ENCODE measurements around the gene COPS4.

GRCh38 chr4:83074086-83074704, 39.2 kb downstream of the COPS4 start:
- TF ChIP-seq POLR2A (IDR thresholded peaks at IDR 0.05; ENCODE audit: control extremely low read depth in 1 of 2, low read depth in 2 of 2, low read length in 2 of 2) = no peak
- TF ChIP-seq CHD2 (IDR thresholded peaks at IDR 0.05; ENCODE audit: low read length) = no peak
